GM18873 (cell line): ENCODE data around the gene HSD17B14.
A peak's percentile ranks its signal among the peaks of the same experiment; 100 is the strongest.
"Not testable (repeated sequence)": the region's sequence is repeated elsewhere in the genome, so short reads cannot be mapped to it uniquely, and the experiment has no call there.

ENCODE experiments used
- ATAC-seq: cut with Tn5 transposase; IDR thresholded peaks from one replicate; pipeline ENCODE4 v1.9.1; 2021; ENCODE audit warnings: mild to moderate bottlenecking, moderate library complexity, moderate number of reproducible peaks; ENCODE audit not compliant: unreplicated experiment, low FRiP score

Gene HSD17B14

GRCh38 chr19:48805452-48805851 is 30.8 kb downstream of the HSD17B14 start:
- no peak for ATAC-seq

- ATAC-seq = no peak
Measured at GRCh38 chr19:48804496-48804895, 31.8 kb downstream of the HSD17B14 start.

- no peak for ATAC-seq
Measured at GRCh38 chr19:48802623-48803022, 33.7 kb downstream of the HSD17B14 start.

GRCh38 chr19:48799358-48800300 is 36.7 kb downstream of the HSD17B14 start:
- ATAC-seq = no peak

- ATAC-seq = no peak
Measured at GRCh38 chr19:48798937-48799336, 37.4 kb downstream of the HSD17B14 start.

GRCh38 chr19:48797103-48797502 is 39.2 kb downstream of the HSD17B14 start:
- ATAC-seq = no peak

- no peak for ATAC-seq
Measured at GRCh38 chr19:48796298-48797083, 39.8 kb downstream of the HSD17B14 start.

- no peak for ATAC-seq
Measured at GRCh38 chr19:48795685-48796070, 40.6 kb downstream of the HSD17B14 start.

- ATAC-seq = peak; percentile 68
Measured at GRCh38 chr19:48795055-48795684, 41.1 kb downstream of the HSD17B14 start.

GRCh38 chr19:48794291-48794690 is 42.0 kb downstream of the HSD17B14 start:
- ATAC-seq = no peak

- no peak for ATAC-seq
Measured at GRCh38 chr19:48793271-48793670, 43.0 kb downstream of the HSD17B14 start.

GRCh38 chr19:48787331-48787730 is 49.0 kb downstream of the HSD17B14 start:
- ATAC-seq = not testable (repeated sequence)

- not testable (repeated sequence) for ATAC-seq
Measured at GRCh38 chr19:48786422-48786821, 49.9 kb downstream of the HSD17B14 start.

- ATAC-seq = no peak
Measured at GRCh38 chr19:48784527-48784926, 51.8 kb downstream of the HSD17B14 start.

- no peak for ATAC-seq
Measured at GRCh38 chr19:48780631-48781391, 55.5 kb downstream of the HSD17B14 start.

GRCh38 chr19:48779636-48780035 is 56.7 kb downstream of the HSD17B14 start:
- ATAC-seq = no peak

GRCh38 chr19:48777720-48778119 is 58.6 kb downstream of the HSD17B14 start:
- ATAC-seq = no peak

GRCh38 chr19:48777139-48777538 is 59.2 kb downstream of the HSD17B14 start:
- no peak for ATAC-seq

- ATAC-seq = no peak
Measured at GRCh38 chr19:48772503-48772953, 63.8 kb downstream of the HSD17B14 start.
